NK-92 (cell line): Measurements from ENCODE around the gene MTURN.
A peak's percentile ranks its signal among the peaks of the same experiment; 100 is the strongest.
"Not testable (repeated sequence)": the region's sequence is repeated elsewhere in the genome, so short reads cannot be mapped to it uniquely, and the experiment has no call there.

ENCODE experiments used
- DNase-seq: peaks from one replicate; lab custom pipeline; 2025; ENCODE audit not compliant: unreplicated experiment; lab: John Stamatoyannopoulos, UW

Gene MTURN

DNA sequence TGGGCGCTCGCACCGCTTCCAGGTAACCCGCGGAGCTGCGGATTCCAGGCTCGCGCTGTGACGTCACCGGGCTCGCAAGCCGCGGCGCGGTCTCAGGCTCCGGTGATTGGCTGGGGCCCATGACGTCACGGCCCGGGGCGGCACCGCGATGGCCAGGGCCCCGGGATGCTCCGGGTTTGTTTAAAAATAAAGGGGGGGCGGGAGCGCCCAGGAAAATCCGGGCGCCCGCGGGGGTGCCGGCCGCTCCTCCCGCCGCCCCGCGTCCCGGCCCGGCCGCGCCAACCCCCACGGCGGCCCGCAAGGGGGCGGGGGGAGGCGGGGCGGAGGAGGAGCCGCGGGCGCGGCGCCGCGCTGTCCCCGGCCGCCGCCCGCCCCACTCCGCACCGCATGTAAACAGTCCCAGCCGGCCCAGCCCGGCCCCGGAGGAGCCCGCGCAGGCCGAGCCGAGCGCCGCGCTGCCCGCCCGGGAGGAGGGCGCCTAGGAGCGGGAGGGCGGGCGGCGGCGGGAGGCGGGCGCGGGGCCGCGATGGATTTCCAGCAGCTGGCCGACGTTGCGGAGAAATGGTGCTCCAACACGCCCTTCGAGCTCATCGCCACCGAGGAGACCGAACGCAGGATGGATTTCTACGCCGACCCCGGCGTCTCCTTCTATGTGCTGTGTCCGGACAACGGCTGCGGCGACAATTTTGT lies at the start of gene MTURN:
Gene MTURN, plus strand, starts transcription at position 376 of the 690 bp plus-strand sequence. Its CDS starts 151 bp downstream, at position 527.
- DNase-seq, result peak; percentile 9

DNA sequence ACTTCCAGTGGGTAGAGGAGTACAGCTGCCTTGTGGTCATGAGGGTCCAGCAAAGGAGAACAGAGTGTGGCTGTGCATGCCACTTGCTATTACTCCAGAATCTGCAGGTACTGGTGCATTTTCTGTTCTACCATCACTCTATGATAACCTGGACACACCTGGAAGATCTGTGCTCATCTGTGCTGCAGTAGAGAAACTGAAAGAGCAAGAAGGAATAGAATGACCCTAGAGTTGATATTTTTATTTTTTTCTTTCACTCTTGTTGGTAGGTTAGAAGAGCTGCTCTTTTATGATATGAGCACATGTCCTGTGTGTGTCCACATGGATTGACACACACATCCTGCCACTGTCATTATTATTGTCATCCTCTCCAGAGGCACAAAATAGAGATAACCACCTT lies 48.3 kb upstream of the MTURN start:
- no peak for DNase-seq

DNA sequence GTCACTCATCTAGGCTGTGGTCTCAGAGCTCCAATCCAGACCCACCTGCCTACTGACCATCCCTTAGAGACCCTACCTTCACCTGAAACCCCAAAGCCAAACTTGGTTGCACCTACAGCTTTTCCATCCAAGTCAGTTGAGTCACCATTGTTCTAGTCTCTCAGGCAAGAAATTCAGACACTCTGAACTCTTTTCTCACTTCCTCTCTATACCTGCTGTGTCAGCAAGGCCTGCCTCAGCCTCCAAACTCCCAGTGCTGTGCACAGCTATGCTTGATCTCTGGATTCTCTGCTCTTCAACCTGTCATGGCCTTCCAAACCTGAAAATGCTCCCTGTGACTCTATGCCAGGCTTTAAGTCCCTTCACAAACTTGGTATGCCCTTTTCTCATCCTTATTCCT lies 47.4 kb upstream of the MTURN start:
- no peak for DNase-seq

DNA sequence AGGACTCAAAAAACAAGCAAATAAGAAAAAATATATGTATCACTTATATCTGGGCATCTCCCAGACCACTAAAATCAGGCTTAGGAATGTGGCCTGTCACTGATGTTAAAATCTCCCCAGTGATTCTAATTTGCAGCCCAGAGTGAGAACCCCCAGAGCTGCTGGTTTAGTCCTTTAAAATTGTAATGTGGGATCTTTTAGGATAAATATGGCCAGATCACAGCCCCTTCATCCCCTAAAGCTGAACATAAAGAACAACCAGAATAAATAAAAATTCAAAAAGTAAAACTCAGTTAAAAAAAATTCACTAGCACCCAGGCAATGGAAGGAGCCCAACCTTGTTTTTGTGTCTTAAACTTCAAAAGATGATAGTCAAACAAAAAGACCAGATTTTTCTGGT lies 46.4 kb upstream of the MTURN start:
- DNase-seq, result no peak

GRCh38 chr7:30090111-30090510 lies 44.7 kb upstream of the MTURN start:
- no peak for DNase-seq

DNA sequence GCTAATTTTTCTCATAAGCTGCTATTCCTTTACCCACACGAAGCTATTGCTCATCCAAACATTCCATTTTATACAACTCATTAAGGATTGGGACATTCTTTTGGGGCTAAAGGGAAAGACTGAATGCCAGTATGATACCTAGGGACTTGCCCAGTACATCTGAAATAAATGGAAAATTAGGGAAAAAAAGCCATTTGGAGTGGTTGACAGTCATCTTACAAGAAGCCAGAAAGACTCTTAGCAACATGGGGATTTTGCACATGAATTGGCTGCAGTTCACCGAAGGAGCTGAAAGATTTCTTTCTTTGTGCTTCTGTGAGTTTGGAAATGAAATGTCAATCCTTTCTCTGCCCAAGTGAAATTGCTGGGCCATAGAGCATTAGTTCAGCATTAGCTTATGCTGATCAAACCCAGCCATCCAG lies 43.3 kb upstream of the MTURN start:
- DNase-seq, result no peak

DNA sequence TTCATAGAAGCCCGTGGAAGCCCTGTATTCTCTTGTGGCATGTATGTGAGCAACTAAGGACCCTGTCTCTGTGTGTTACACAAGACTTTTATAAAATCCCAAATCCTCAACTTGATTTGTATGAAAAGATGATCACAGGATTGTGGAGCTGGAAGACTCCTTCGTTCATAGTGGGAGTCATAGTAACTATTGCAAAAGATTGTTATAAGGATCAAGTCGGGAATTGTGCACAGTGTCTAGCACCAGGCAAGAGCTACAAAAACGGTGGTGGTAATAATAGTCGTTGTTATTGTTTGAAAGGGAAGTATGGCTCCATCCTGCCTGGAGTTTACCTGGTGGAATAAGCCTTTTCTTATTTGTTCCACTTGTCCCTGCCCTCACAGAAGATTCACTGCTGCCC lies 42.8 kb upstream of the MTURN start:
- no peak for DNase-seq

DNA sequence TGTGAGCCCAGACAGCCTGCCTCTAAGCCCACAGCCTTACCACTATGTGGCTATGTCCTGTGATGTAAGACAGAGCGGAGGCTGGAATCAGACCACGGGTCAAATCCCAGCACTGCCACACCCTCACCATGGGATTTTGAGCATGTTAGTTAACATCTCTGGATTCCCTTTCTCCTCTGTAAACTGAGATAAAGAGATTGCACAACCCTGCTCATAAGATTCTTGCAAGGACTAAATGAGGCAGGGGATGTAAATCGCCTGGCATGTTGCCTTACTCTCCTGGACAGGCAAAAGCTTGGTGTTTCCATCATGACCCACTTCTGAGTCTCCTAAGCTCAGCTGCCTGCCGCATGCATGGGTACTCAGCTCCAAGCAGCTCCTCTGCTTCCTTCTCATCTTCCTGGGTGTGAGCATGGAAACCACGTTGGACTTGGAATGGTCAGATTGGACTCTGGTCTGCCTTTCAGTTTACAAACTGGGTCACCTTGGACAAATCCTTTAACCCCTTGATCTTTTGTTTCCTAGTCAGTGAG lies 41.3 kb upstream of the MTURN start:
- DNase-seq, result no peak

- DNase-seq, result not testable (repeated sequence)
These were observed 36.2 kb upstream of the MTURN start for GRCh38 chr7:30098599-30098998.

DNA sequence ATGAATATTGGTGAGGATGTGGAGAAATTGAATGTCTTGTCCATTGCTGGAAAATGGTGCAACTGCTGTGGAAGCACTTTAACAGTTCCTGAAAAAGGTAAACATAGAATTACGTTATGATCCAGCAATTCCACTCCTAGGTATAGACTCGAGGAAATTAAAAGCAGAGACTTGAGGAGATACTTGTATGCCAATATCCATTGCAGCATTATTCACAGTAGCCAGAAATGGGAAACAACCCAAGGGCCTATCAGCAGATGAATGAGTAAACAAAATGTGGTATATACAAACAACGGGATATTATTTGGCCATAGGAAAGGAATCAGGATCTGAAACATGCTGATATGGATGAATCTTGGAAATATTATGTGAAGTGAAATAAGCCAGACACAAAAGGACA lies 32.5 kb upstream of the MTURN start:
- no peak for DNase-seq

- no peak for DNase-seq
These were observed 30.6 kb upstream of the MTURN start for GRCh38 chr7:30104157-30104556.

GRCh38 chr7:30112103-30112713 lies 22.6 kb upstream of the MTURN start:
- DNase-seq, result no peak

GRCh38 chr7:30113144-30113543 lies 21.6 kb upstream of the MTURN start:
- DNase-seq, result no peak

DNA sequence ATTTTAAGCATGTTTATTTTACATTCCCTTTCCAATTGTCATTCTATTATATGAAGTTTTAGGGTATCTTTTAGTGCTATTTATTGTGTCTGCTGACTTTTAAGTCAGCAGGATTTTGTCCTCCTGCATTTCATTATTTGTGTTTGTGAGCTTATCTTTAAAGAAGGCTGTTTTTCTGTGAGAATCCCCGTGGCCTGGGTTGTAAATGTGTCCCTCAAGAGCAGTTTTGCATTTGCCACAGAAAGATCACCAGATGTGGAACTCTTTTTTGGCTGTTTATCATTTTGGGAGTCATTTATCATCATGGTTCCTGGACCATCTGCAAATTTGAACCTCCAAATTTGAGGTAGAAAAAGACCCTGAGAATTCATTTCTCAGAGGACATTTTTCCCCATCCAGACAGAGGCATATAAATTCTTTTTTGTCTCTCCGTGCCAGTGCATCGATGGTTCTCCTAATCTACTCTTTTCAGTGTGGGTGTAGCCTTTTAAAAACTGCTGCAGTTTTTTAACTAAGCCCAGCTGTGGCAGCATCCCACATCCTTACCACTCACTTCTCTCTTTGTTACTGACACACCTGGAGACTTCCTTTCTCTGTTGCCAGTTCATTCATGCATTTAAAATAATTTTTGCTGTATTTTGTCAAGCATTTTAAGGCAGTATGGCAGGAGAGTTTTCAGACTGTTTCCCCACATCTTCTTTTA lies 20.1 kb upstream of the MTURN start:
- DNase-seq, result no peak

DNA sequence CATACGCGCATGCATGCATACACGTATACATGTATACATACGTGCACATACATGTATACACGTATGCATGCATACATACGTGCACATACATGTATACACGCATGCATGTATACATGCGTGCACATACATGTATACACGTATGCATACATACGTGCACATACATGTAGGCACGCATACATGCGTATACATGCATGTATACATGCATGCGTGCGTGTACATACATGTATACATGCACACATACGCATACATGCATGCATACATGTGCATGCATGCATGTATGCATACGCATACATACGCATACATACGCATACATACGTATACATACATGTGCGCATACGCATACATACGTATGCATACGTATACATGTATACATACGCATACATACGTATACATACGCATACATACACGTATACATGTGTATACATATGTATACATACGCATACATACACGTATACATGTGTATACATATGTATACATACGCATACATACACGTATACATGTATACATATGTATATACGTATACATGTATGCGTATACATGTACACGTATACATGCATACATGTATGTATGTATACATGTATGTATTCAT lies 19.0 kb upstream of the MTURN start:
- DNase-seq, result no peak

DNA sequence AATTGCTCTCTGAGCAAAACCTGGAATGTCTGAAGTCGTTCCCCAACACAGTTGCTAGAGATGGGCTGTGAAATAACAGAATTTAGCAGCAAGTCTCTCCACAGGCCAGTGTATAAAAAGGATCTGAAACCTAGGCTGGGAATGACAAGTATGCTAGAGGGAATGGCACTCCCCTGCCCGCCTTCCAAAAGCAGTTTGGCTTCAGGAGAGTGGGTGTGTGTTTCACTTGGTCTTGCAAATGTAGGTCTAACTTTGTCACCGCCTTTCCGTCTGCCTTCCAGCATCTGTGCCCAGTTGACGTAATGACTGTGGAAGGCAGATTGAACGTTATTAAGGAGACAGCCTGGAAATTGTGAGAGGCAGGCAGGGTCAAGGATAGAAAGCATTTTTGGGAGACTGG lies 18.0 kb upstream of the MTURN start:
- no peak for DNase-seq

GRCh38 chr7:30117896-30118295 lies 16.9 kb upstream of the MTURN start:
- no peak for DNase-seq

GRCh38 chr7:30119890-30120577 lies 14.8 kb upstream of the MTURN start:
- no peak for DNase-seq

GRCh38 chr7:30133736-30134610 lies 813 bp upstream of the MTURN start:
- DNase-seq, result no peak
